NCI-H748 (cell line): ENCODE results near the gene LSAMP.
"Not testable (repeated sequence)": the region's sequence is repeated elsewhere in the genome, so short reads cannot be mapped to it uniquely, and the experiment has no call there.

Experiments
- DNase-seq: peaks from one replicate; lab custom pipeline; 2025; ENCODE audit not compliant: unreplicated experiment; lab: John Stamatoyannopoulos, UW

LSAMP gene

DNA sequence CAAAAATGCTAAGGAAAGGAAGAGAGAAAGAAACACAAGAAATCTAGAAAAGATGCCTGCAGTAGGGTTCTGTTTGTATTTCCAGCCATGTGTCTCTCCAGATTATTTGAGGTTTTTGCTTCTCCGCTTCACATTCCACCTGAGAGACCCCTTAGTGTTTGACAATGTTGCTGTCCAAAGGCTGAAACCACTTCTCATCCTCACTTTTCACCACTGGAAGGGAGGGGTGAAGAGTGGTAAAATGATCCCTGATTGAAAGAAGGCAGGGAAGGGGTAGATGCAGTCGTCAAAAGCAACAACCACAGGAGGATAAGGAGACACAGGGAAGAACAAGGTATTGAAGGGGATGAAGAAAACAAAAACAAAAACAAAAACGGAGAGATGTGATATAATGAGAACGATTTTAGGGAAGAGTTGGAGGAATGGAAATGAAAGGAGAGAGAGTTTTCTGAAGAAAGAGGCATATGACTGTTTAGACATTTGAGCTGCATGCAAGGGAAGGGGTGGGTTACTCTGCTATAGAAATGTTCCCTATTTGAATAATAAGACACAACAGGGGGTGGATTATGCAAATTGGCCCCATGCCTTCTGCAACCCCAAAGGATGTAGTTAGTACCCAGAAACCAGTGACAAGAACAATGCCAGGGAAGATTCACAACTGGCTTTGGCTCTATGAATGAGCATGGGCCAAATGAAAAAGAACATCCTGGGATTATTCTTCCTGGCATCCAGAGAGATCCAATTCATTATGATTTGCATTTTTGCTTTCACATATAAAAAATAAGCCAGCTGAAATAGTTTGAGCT lies 586.1 kb downstream of the LSAMP start:
- DNase-seq = peak; percentile 2

GRCh38 chr3:115857518-115858136 lies 587.7 kb downstream of the LSAMP start:
- no peak for DNase-seq

- DNase-seq = no peak
These were observed 589.4 kb downstream of the LSAMP start for GRCh38 chr3:115855911-115856310.

DNA sequence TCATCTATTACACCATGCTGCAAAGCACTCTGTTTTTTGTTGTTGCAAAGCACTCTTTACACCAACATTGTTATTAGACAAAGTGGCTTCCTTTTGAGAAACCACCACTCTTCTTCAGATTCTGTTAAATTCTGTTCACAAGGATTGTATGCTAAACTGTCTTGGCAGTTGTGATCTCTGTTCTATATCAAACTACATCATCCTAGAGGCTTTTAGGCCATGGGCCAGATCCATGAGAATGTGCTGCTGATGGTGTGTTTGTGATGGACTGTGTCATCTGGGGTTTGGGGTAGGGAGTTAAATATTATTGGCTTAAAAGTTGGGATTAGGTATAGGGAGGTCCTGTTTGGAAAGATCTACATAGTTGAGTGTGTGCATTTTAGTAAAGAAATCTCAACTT lies 592.2 kb downstream of the LSAMP start:
- DNase-seq = no peak

DNA sequence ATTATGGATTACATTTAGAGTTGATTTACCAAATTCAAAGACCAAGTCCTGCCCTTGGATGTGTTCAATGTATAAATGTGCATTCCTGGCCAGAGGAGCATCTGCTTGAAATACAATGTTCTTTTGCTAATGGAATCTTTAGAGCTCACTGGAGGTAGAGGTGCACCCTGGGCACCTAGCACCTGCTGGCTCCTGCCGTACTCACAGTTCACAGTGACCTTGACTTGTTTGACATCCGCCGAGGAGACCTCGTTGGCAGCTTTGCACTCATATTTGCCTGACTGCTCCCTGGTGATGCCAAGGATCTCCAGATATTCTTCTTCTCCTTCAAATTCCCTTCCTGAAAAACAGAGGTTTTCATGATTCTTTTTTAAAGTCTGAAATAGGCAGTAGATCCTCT lies 593.0 kb downstream of the LSAMP start:
- DNase-seq = no peak

DNA sequence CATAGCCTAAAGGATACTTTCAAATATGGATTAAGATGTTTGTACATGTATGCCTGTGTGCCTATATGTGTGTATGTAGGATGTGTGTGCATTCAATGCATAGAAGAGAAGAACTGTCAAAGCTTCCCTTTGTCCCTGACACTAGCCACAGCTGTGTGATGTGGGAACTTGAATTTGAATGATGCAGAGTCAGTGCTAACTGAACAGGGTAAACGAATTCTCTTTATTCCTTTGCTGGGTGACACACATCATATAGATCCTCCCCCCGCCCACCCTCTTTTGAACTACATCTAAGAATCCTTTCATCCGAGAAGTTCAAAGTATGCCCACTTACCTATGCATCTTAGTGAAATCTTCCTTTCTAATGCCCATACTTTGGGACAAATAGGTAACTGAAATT lies 593.7 kb downstream of the LSAMP start:
- DNase-seq = no peak

- DNase-seq = no peak
These were observed 596.6 kb downstream of the LSAMP start for GRCh38 chr3:115848641-115849040.

- no peak for DNase-seq
These were observed 599.3 kb downstream of the LSAMP start for GRCh38 chr3:115845986-115846385.

DNA sequence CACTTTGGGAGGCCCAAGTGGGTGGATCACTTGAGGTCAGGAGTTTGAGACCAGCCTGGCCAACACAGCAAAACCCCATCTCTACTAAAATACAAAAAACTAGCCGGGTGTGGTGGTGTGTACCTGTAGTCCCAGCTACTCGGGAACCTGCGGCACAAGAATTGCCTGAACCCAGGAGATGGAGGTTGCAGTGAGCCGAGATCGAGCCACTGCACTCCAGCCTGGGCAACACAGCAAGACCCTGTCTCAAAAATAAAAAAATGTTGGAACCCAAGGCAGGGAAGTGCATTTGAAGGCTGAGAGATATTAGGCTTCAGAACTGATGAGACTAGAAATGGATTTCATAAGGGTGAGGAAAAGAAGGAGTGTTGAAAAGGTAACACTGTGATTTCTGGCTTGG lies 600.6 kb downstream of the LSAMP start:
- DNase-seq = not testable (repeated sequence)

GRCh38 chr3:115843206-115843605 lies 602.1 kb downstream of the LSAMP start:
- peak; percentile 73 for DNase-seq

GRCh38 chr3:115839246-115839645 lies 606.0 kb downstream of the LSAMP start:
- DNase-seq = no peak

- no peak for DNase-seq
These were observed 606.5 kb downstream of the LSAMP start for GRCh38 chr3:115838786-115839185.

DNA sequence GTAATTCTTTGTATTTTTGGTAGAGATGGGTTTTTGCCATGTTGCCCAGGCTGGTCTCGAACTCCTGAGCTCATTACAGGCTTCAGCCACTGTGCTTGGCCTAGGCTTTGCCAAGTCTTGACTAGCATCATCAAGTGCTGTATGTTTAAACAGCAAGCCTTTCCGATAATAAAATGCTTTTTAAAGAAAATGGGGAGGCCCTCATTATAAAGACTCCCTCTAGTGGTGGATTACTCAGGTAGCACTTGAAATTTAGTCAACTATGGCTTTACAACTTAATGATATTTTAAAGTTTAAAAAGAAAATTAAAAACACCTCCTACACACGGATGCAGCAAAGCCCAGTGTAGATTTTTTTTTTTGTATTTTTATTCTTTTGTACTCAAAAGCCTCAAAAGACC lies 608.3 kb downstream of the LSAMP start:
- no peak for DNase-seq

DNA sequence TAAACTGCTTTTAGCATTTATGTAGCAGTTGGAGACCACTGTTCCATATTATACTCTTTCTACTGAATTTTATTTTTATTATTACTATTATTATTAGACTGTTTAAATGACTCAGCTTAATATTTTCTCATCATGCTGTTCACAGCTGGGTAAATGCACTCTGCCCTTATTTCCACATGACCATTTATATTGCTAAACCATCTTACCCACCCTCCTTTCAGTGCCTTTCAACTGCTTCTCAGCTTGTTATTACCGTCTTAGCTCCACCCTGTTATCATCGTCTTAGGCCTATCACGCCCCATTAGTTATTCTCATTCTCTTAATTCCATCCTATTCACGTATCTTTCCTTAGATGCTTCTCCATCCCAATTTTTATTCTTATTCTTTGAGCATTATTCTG lies 609.3 kb downstream of the LSAMP start:
- DNase-seq = no peak

GRCh38 chr3:115834068-115834467 lies 611.2 kb downstream of the LSAMP start:
- DNase-seq = no peak

DNA sequence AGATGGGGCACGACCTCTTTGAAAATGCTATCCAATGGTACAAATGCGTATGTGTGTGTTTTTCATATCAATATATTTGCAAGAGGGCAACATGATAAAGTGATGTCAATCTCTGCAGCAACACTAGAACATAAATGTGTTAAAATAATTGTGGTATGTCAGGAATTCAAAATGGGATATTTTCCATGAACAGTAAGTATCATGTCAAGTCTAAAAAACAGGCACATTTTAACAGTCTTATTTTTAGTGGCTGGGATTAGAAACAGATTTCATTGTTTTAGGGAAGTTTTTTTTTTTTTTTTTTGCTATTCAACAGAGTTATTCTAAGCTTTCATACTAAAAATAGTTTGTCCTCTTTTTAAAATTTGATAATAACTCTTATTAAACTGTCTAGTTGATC lies 612.2 kb downstream of the LSAMP start:
- DNase-seq = no peak

GRCh38 chr3:115832265-115832664 lies 613.0 kb downstream of the LSAMP start:
- peak; percentile 2 for DNase-seq

DNA sequence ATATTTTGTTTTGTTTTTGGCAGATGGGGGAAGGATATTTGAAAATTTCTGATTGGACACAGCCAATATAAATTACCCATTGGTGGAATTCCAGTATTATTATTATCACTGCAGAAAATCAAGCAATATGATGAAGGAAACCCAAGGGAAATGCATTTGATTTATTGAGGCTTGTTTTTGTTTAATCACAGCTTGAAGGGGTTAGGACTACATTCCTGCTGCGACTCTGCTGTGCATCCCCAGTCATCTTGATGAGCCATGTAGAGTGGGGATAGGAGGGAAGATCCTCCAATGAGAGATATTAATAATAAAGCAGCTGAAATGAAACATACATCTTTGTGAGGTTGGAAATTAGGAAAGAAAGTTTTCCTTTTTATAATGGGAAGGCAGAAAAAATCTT lies 613.4 kb downstream of the LSAMP start:
- no peak for DNase-seq

DNA sequence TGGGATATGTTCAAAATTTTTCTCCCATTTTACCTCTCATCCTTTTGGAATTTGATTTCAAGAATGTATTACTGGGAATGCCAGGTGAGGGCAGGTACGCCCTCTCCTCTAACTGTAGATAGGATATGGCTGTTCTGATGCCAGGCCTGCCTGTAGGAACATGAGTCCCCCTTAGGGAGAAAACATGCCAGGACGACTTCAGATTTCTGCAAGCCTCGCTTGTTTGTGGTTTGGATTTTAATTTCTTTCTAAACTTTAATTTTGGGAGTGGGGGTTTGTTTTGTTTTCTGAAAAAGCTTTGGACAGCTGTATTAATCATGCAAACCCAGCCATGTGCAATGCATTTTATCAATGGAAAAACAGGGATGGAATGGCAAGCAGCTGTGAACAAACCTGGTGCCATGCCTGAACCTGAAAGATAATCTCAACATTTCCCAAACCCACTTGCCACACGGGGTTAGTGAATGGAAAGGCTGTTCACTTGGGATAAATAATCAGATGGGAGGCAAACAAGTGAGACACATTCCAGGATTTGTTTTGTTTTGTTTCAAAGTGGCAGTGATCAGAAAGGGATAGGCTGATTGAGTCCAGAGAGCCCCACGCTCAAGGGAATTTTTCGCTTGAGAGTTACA lies 614.4 kb downstream of the LSAMP start:
- DNase-seq = no peak

- DNase-seq = no peak
These were observed 616.9 kb downstream of the LSAMP start for GRCh38 chr3:115828401-115828800.

GRCh38 chr3:115827495-115827894 lies 617.8 kb downstream of the LSAMP start:
- DNase-seq = no peak

- no peak for DNase-seq
These were observed 620.2 kb downstream of the LSAMP start for GRCh38 chr3:115825046-115825445.
